ENCODE results near the gene CLK3. TPM values are rescaled to one million over a fixed set of nuclear protein-coding genes. Genes with fewer than 3 reads are reported as not detected.

CLK3 gene
- total and polyA plus RNA-seq, 2 of the 13 experiments (the other 11 are each of a cell fraction or from before 2014, with no cell fraction given): 41.5 to 82.0 TPM

- TF ChIP-seq CREBL2 (CRISPR knock-in tag; IDR thresholded peaks at IDR 0.05; ENCODE audit: borderline replicate concordance) (no peak), ZNF776 (CRISPR knock-in tag; IDR thresholded peaks at IDR 0.05) (no peak), HCFC1 (IDR thresholded peaks at IDR 0.05; ENCODE audit: low read depth, low read length) (no peak), BCL6 (CRISPR knock-in tag; IDR thresholded peaks at IDR 0.05) (0 out of 2 replicates have a peak, but pooled peaks have one; percentile 33), ZXDC (CRISPR knock-in tag; IDR thresholded peaks at IDR 0.05) (no peak), MZF1 (CRISPR knock-in tag; IDR thresholded peaks at IDR 0.05; ENCODE audit: borderline replicate concordance) (no peak), CBX2 (IDR thresholded peaks at IDR 0.05; ENCODE audit: low read depth, low read length) (no peak), CBX2 (CRISPR knock-in tag; IDR thresholded peaks at IDR 0.05; ENCODE audit: low read depth) (no peak), KMT2B (CRISPR knock-in tag; IDR thresholded peaks at IDR 0.05) (no peak), MYPOP (CRISPR knock-in tag; IDR thresholded peaks at IDR 0.05) (no peak), NCOA1 (CRISPR knock-in tag; IDR thresholded peaks at IDR 0.05) (no peak), E2F5 (CRISPR knock-in tag; conservative IDR thresholded peaks at IDR 0.05) (no peak), ZNF83 (CRISPR knock-in tag; IDR thresholded peaks at IDR 0.05; ENCODE audit: borderline replicate concordance) (no peak), HIVEP1 (CRISPR knock-in tag; IDR thresholded peaks at IDR 0.05) (peak; percentile 63; the same call in 1 of the 2 replicates), ZBTB3 (CRISPR knock-in tag; IDR thresholded peaks at IDR 0.05; ENCODE audit: borderline replicate concordance, low read depth) (no peak), TEAD3 (CRISPR knock-in tag; optimal IDR thresholded peaks at IDR 0.05; ENCODE audit: borderline replicate concordance) (peak; percentile 70), STAT5B (CRISPR knock-in tag; IDR thresholded peaks at IDR 0.05) (no peak), EP300 (IDR thresholded peaks at IDR 0.05; ENCODE audit: low read depth in 2 of 2, low read length in 2 of 2) (no peak), EP300 (CRISPR knock-in tag; IDR thresholded peaks at IDR 0.05; ENCODE audit: borderline replicate concordance) (no peak), TEF (CRISPR knock-in tag; IDR thresholded peaks at IDR 0.05) (no peak), SKIL (CRISPR knock-in tag; IDR thresholded peaks at IDR 0.05; ENCODE audit: borderline replicate concordance) (no peak), ZMYM2 (CRISPR knock-in tag; IDR thresholded peaks at IDR 0.05) (no peak)
Observed at GRCh38 chr15:74620636-74621545, 5.3 kb downstream of the CLK3 start (continued).
